Neural cell (in vitro differentiated cells): ENCODE data around the gene ORC5.

Source experiments
- CTCF ChIP-seq: fragments of 450-650 bp; IDR thresholded peaks from 2 replicates; pipeline ENCODE4 v1.5.1; 2014; ENCODE audit warnings: antibody characterized with exemption, mild to moderate bottlenecking, moderate library complexity; ENCODE audit not compliant: poor library complexity, severe bottlenecking
- EP300 ChIP-seq: fragments of 450-650 bp; conservative IDR thresholded peaks from 2 replicates; pipeline ENCODE4 v1.6.1; 2014; ENCODE audit warnings: antibody characterized with exemption, mild to moderate bottlenecking, moderate library complexity; ENCODE audit not compliant: poor library complexity, severe bottlenecking
- EZH2 ChIP-seq: fragments of 200-600, 300-800 bp; shearing (Covaris generic), sonication (generic); IDR thresholded peaks from 2 replicates; pipeline ENCODE4 v1.6.1; 2014; ENCODE audit warnings: antibody characterized with exemption, low read length, borderline replicate concordance, mild to moderate bottlenecking; ENCODE audit not compliant: insufficient read depth, poor library complexity, severe bottlenecking
- MXI1 ChIP-seq: fragments of 450-650 bp; conservative IDR thresholded peaks from 2 replicates; pipeline ENCODE4 v1.6.1; 2014; ENCODE audit warnings: antibody characterized with exemption, mild to moderate bottlenecking; ENCODE audit not compliant: poor library complexity, severe bottlenecking
- POLR2AphosphoS5 ChIP-seq: IDR thresholded peaks from 2 replicates; pipeline ENCODE4 v1.6.1; 2012
- TAF1 ChIP-seq: IDR thresholded peaks from 2 replicates; pipeline ENCODE4 v1.6.1; 2012; ENCODE audit warnings: low read depth
- TF ChIP-seq, protein P1 (sequence below): IDR thresholded peaks from 2 replicates; pipeline ENCODE4 v1.6.1; 2012; ENCODE audit warnings: borderline replicate concordance

DNA sequence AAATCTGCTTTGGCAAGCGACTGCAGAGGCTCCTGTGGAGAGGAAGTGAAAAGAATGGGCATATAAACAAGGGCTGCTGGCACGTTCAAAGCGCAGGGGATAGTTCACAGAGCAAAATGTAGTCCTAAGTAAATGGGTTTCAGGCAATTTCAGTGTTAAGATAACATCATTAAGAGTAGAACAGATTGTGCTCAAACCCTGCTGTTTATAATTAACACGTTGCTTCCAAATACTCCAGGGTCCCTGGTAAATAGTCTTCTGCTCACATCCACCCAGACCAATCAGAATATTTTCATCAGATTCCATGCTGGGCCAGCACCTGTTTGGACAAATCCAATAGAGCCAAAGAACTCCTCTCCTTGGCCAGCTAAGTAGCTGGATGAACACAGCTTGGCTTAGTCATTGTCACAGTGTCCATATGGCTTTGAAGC lies 81.4 kb downstream of the ORC5 start:
- TF ChIP-seq POLR2AphosphoS5 = no peak
- TF ChIP-seq CTCF = no peak
- no peak for TF ChIP-seq EP300
- TF ChIP-seq EZH2 = no peak
- TF ChIP-seq MXI1 = no peak
- no peak for TF ChIP-seq TAF1
- TF ChIP-seq, protein P1, sequence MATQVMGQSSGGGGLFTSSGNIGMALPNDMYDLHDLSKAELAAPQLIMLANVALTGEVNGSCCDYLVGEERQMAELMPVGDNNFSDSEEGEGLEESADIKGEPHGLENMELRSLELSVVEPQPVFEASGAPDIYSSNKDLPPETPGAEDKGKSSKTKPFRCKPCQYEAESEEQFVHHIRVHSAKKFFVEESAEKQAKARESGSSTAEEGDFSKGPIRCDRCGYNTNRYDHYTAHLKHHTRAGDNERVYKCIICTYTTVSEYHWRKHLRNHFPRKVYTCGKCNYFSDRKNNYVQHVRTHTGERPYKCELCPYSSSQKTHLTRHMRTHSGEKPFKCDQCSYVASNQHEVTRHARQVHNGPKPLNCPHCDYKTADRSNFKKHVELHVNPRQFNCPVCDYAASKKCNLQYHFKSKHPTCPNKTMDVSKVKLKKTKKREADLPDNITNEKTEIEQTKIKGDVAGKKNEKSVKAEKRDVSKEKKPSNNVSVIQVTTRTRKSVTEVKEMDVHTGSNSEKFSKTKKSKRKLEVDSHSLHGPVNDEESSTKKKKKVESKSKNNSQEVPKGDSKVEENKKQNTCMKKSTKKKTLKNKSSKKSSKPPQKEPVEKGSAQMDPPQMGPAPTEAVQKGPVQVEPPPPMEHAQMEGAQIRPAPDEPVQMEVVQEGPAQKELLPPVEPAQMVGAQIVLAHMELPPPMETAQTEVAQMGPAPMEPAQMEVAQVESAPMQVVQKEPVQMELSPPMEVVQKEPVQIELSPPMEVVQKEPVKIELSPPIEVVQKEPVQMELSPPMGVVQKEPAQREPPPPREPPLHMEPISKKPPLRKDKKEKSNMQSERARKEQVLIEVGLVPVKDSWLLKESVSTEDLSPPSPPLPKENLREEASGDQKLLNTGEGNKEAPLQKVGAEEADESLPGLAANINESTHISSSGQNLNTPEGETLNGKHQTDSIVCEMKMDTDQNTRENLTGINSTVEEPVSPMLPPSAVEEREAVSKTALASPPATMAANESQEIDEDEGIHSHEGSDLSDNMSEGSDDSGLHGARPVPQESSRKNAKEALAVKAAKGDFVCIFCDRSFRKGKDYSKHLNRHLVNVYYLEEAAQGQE = no peak
